ENCODE results near the gene OPRM1.

Gene OPRM1

DNA sequence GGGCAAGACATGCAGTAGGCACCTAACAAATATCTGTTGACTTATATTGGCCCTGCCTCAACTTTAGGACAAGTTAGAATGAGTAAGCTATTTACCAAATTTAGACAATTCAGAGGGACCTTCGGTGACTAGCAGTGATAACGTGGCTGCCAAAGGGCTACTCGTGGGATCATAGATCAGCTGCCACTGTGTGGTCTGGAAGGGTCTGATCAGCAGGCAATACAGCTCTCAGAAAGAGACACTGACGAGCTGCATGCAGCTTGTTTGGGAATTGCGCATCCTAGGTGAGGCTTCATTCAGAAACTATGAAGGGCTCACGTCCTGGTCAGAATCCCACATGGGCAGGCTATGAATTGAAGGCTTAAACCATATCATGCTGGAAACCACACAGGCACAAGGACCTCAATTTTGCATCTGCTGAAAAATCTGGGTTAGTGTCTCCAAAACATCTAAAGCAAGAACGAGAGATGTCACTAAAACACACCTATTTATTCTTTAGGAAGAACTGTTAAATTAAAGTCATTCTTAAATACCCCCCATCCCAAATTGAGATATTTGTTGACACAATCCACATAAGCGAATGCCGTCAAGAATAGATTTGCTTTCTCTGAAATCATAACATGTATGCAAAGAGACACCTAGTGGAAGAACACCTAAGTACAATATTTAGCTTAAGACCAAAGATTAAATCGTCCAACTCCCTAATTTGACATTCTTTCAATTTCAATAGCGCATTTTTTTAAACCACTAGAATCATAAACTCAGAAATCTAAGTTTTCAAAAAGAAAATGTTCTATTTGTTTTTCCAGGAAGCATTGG is 238.0 kb downstream of the OPRM1 start:
- DNase-seq (ENCODE audit: low read depth, low spot score) = no peak

DNA sequence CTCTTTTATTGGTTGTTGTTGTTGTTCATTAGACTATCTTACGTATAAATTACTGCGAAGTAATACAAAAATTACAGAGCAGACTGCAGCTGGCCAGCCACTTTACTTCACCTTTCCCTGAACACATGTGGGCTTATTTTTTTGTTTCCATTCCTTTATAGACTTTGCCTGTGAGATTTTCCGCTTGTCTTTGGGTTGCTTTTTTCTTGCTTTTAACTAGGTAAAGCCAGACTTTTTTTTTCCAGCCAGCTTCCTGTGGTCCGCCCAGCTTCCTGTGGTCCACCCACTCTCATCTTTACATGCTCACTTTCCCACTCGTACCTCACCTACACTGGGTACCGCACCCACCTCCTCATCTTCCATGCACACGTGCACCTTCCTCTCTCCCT is 238.6 kb downstream of the OPRM1 start:
- no peak for DNase-seq (ENCODE audit: low read depth, low spot score)

DNA sequence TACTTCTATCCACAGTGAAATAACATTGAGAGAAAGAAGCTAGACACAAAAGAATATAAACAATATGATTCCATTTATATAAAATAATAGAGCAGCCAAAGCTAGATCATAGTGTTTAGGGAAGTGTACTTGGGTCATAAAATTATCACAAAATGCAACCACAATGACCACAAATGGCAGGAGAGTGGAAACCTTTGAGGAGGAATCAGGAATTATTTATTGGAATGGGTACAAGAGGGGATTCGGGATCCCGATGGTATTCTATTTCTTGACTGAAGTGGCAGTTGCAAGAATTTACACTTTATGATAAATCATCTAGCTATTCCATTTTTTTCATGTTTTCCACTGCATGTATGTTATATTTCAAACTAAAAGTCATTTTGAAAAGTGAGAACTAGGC is 241.5 kb downstream of the OPRM1 start:
- DNase-seq (ENCODE audit: low read depth, low spot score) = no peak

DNA sequence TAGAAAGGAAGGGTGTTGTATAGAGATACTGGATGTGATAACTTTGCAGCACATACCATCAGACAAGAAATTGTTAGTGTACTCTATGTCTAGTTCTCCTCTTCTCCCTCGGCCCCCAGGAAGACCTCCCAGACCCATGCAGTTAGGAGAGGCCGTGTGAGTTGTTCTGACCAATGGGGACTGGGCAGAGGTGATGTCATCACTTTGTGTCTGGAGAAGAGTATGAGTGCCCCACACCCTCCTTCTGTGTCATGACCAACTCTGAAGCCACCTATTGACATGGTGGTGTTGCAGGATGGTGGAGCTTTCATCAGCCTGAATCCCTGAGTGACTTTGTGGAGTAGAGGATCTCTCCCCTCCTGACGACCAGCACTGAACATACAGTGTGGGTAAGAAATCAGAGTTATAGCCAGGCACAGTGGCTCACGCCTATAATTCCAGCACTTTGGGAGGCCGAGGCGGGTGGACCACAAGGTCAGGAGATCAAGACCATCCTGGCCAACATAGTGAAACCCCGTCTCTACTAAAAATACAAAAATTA is 245.3 kb downstream of the OPRM1 start:
- DNase-seq (ENCODE audit: low read depth, low spot score) = no peak

DNA sequence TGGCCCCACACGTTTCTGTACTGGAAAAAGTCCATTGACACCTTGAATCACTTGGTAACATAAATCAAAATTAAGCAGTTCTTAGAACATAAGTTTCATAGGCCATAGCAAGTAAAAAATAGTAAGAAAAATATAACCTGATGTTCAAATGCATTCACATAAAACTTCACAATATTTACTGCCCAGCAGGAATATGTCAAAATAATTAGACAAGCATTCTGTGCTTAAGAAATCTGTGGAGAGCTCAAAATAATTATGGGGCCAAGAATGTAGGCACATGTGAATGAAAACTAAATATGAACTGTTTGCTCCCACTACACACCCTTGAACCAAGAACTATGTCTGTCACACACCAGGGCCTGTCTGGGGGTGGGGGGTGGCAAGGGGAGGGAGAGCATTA is 246.8 kb downstream of the OPRM1 start:
- DNase-seq (ENCODE audit: low read depth, low spot score) = no peak

DNA sequence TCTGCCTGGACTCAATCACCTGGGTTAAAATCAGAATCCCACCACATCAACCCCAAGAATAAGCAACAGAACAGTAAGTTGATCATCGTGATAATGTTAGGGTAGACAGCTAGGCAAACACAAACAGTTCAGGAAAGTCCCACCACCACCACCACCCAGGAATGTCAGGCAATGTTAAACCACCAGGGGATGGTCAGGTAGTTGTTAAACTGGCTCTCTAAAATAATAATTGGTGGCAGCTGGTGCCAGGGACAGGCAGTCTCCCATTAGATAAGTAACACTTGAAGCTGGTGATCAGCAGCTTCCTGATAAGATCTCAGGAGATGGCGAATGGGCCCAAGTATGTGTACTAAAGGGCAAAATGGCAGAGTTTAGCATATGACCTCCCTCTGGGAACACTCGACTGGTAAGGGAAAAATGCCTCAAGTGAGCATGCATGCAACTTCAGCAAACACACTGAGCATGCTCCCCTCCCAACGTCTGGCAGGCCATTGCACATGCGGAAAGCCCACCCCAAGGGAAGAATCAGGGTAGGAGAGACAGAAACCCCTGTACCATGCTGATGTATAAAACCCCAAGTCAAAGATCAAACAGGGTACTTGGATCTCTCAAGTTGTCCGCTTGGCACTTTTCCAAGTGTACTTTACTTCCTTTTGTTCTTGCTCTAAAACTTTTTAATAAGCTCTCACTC is 250.9 kb downstream of the OPRM1 start:
- no peak for DNase-seq (ENCODE audit: low read depth, low spot score)

DNA sequence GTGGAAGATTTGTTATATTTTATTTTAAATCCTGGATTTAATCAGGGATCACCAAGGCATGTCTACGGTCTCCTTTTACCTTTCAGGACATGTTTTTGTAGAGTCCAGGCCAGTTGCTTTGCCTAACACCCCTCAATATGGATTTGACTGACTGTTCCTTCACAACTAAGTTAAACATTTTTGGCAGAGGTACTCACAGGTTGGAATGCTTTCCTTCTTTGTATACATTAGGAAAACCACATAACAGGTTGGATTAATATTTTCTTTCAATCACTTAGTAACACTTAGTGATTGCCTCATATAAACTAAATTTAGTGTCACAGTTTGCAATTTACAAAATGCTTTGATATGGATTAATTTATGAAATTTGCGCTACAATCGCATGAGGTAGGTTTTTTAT is 253.0 kb downstream of the OPRM1 start:
- DNase-seq (ENCODE audit: low read depth, low spot score) = no peak

DNA sequence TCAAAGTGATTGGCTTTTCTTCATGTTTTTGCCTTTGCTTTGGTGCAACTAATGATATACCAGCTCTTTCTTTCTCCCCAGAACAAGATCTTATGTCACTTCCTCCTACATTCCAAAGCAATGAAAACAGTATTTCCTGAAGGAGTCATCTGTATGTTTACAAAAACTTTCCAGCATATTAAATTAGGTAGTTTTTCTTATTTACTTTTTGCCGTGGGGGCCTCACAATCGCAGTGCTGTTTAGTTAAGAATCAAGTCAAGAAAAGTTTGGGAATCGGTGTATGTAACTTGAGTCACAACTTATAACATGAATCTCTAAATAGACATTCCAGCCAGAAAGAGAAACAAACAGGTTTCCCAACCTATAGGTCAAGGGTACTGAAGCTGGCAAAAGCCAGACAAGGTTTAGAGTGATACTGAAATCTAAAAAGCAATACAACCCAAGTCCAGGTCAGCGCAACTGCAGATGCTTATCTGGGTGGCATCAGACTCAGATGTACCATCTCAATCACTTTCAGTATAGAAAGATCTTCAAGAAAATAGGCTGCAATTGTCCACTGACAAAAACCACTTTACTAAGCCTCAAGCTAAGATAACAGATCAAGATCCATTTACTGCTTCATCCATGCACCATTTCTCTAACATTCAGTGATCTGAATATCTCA is 253.9 kb downstream of the OPRM1 start:
- no peak for DNase-seq (ENCODE audit: low read depth, low spot score)

DNA sequence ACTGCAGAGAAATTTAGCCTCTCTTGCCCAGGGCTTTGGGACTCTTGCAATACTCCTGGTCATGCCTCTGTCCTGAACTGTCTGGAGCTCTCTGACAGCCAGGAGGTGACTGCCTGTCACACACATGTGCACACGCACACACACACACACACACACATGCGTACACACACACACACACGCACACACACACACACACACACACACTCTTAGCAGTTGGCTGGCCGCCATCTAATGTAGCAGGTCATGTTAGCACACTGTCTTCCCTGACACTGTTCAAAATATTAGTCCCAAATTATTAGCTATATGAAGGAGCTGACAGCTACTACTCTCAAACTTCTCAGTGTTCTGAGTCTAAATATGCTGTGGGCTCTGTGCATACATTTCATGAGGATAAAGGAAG is 256.7 kb downstream of the OPRM1 start:
- no peak for DNase-seq (ENCODE audit: low read depth, low spot score)

All from ELF-1 (cell line).